ENCODE results near the gene MARK4. TPM values are rescaled to one million over a fixed set of nuclear protein-coding genes. Genes with fewer than 3 reads are reported as not detected.
"Not testable (repeated sequence)": the region's sequence is repeated elsewhere in the genome, so short reads cannot be mapped to it uniquely, and the experiment has no call there.

Gene MARK4
- total RNA-seq, 2 donors from 2014 or later = 18.2 to 24.1 TPM

GRCh38 chr19:45306518-45307027, 55.5 kb downstream of the MARK4 start:
- DNase-seq (ENCODE audit: low spot score) = no peak
- no peak overlapping the region for H3K4me3 ChIP-seq
- no peaks in the 10 kb centered on the region for H3K9me3 ChIP-seq
- no peak overlapping the region for H3K27ac ChIP-seq
- H3K27me3 ChIP-seq = no peaks in the 10 kb centered on the region
- H3K36me3 ChIP-seq = peaks cover 40% of the 10 kb centered on the region
- H3K4me1 ChIP-seq = peaks cover 0 to 4% of the 10 kb centered on the region in 2 donors
- TF ChIP-seq CTCF (IDR thresholded peaks at IDR 0.05) = no peak

GRCh38 chr19:45307361-45307760, 56.3 kb downstream of the MARK4 start:
- no peak for TF ChIP-seq CTCF (IDR thresholded peaks at IDR 0.05)
- peaks cover 46% of the 10 kb centered on the region for H3K36me3 ChIP-seq
- H3K9me3 ChIP-seq = no peaks in the 10 kb centered on the region
- H3K27me3 ChIP-seq = no peaks in the 10 kb centered on the region
- H3K27ac ChIP-seq = peak overlapping the region in 1 of 2 donors; percentile 45
- peaks cover 0 to 6% of the 10 kb centered on the region in 2 donors for H3K4me1 ChIP-seq
- H3K4me3 ChIP-seq = no peak overlapping the region
- DNase-seq (ENCODE audit: low spot score) = no peak

- H3K27ac ChIP-seq = peak overlapping the region; percentile 72 to 76
- not testable (repeated sequence) for DNase-seq (ENCODE audit: low spot score); H3K4me3 ChIP-seq; H3K9me3 ChIP-seq; H3K27me3 ChIP-seq
- H3K36me3 ChIP-seq = peaks cover 59% of the 10 kb centered on the region
- peaks cover 0 to 13% of the 10 kb centered on the region in 2 donors for H3K4me1 ChIP-seq
Observed at GRCh38 chr19:45309322-45309721, 58.3 kb downstream of the MARK4 start.

GRCh38 chr19:45311621-45312020, 60.5 kb downstream of the MARK4 start:
- Histone ChIP-seq H3K27me3 (no peaks in the 10 kb centered on the region), H3K4me1 (peaks cover 0 to 13% of the 10 kb centered on the region in 2 donors), H3K9me3 (no peaks in the 10 kb centered on the region), H3K36me3 (peaks cover 72% of the 10 kb centered on the region), H3K27ac (peak overlapping the region; percentile 17 to 76), H3K4me3 (no peak overlapping the region)
- TF ChIP-seq CTCF (IDR thresholded peaks at IDR 0.05) = no peak
- DNase-seq (ENCODE audit: low spot score) = no peak

GRCh38 chr19:45312285-45312684, 61.2 kb downstream of the MARK4 start:
- not testable (repeated sequence) for H3K4me3 ChIP-seq; H3K9me3 ChIP-seq; DNase-seq (ENCODE audit: low spot score); H3K27me3 ChIP-seq
- peak overlapping the region; percentile 17 to 76 for H3K27ac ChIP-seq
- peaks cover 0 to 13% of the 10 kb centered on the region in 2 donors for H3K4me1 ChIP-seq
- peaks cover 72% of the 10 kb centered on the region for H3K36me3 ChIP-seq

- H3K9me3 ChIP-seq = no peaks in the 10 kb centered on the region
- TF ChIP-seq CTCF (IDR thresholded peaks at IDR 0.05) = no peak
- no peak overlapping the region for H3K4me3 ChIP-seq
- peaks cover 0 to 31% of the 10 kb centered on the region in 2 donors for H3K4me1 ChIP-seq
- peaks cover 71% of the 10 kb centered on the region for H3K36me3 ChIP-seq
- no peak overlapping the region for H3K27ac ChIP-seq
- DNase-seq (ENCODE audit: low spot score) = no peak
- no peaks in the 10 kb centered on the region for H3K27me3 ChIP-seq
Observed at GRCh38 chr19:45314708-45315245, 63.7 kb downstream of the MARK4 start.

- H3K4me1 ChIP-seq = peaks cover 0 to 31% of the 10 kb centered on the region in 2 donors
Observed at GRCh38 chr19:45315304-45315703, 64.2 kb downstream of the MARK4 start.

More at GRCh38 chr19:45315304-45315703, 64.2 kb downstream of the MARK4 start:
- Histone ChIP-seq H3K27ac (no peak overlapping the region), H3K27me3 (no peaks in the 10 kb centered on the region), H3K9me3 (no peaks in the 10 kb centered on the region), H3K4me3 (no peak overlapping the region), H3K36me3 (peaks cover 71% of the 10 kb centered on the region)
- no peak for TF ChIP-seq CTCF (IDR thresholded peaks at IDR 0.05)
- no peak for DNase-seq (ENCODE audit: low spot score)

All from right atrium auricular region (tissue), 2 donors.